ENCODE data around the gene PKDREJ. TPM values are rescaled to one million over a fixed set of nuclear protein-coding genes. Genes with fewer than 3 reads are reported as not detected.
A peak's percentile ranks its signal among the peaks of the same experiment; 100 is the strongest.
"Not testable (repeated sequence)": the region's sequence is repeated elsewhere in the genome, so short reads cannot be mapped to it uniquely, and the experiment has no call there.

PKDREJ gene, protein sequence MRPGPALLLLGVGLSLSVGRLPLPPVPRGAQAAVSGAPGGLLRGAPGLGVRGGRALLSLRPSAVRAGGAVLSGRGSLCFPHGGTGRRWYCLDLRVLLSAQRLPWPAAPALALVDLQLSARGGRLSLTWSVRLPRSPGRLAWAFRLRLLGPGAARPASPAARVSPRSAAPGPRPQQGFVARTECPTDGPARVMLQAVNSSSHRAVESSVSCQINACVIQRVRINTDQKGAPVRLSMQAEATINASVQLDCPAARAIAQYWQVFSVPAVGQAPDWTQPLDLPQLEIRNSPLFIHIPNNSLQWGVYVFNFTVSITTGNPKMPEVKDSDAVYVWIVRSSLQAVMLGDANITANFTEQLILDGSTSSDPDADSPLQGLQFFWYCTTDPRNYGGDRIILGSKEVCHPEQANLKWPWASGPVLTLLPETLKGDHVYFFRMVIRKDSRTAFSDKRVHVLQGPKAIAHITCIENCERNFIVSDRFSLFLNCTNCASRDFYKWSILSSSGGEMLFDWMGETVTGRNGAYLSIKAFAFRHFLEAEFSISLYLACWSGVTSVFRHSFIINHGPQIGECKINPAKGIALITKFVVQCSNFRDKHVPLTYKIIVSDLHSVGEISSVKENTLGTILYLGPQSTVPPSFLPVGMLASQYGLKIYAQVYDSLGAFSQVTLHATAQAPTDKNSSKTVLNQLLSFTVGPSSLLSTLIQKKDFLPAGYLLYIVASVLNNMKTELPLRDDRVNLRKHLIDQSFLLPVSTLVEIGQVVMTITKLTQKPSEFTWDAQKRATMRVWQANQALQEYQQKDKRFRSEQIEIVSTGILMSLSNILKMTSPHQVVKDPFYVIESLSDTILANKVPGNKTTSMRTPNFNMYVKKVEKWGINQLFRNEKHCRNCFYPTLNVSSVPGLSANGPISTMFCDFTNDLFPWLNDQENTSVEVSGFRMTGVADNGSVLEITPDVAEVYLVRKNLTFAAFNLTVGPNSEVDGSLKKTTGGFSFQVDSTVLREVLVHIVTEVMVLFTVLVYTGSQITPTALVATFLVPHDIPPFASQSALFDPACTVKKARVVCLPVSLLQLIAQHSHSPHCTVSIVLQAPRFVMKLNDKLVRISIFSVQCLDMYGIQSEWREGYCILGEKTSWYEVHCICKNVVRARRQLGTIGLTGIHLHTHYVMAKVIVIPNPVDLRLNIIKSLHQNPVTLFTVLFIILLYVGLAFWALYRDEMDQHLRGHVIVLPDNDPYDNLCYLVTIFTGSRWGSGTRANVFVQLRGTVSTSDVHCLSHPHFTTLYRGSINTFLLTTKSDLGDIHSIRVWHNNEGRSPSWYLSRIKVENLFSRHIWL (N-terminal part only)
- under 0.01 TPM in 1 of 2 replicates, not detected in the other for total RNA-seq (2014; rRNA removed; shearing (Covaris generic))

DNA sequence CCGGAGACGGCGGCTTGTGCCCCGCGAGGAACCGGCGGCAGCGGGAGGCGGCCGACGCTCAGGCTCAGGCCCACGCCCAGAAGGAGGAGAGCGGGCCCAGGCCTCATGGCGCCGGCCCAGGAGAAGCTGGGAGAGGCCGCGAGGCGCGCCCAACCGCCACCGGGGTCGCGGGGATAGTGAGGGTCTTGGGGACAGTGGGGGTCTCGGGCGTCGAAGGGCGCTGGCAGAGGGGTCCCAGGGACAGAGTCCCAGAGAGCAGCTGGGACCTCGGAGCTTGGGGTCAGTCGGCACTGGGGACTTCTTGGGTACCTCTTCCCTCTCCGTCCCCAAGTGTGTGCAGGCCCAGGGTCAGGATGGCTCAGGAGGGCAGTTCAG lies at the start of gene PKDREJ:
TSS of gene PKDREJ (minus strand) at position 128 of the 375 bp plus-strand sequence. CDS start at position 107, 21 bp downstream.
- DNase-seq (ENCODE audit: low read depth) = no peak

DNA sequence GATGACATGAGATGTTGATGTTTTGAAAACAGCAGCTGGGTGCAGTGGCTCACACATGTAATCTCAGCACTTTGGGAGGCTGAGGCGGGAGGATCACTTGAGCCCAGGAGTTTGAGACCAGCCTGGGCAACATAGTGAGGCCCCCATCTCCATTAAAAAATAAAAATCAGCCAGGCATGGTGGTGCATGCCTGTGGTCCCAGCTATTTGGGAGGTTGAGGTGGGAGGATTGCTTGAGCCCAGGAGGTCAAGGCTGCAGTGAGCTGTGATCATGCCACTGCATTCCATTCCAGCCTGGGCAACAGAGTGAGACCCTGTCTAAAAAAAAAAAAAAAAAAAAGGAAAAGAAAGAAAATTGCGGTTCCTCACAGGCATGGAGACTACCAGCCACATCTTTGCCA lies 49.7 kb upstream of the PKDREJ start:
- DNase-seq (ENCODE audit: low read depth) = not testable (repeated sequence)

GRCh38 chr22:46312056-46312455 lies 48.9 kb upstream of the PKDREJ start:
- DNase-seq (ENCODE audit: low read depth) = no peak

DNA sequence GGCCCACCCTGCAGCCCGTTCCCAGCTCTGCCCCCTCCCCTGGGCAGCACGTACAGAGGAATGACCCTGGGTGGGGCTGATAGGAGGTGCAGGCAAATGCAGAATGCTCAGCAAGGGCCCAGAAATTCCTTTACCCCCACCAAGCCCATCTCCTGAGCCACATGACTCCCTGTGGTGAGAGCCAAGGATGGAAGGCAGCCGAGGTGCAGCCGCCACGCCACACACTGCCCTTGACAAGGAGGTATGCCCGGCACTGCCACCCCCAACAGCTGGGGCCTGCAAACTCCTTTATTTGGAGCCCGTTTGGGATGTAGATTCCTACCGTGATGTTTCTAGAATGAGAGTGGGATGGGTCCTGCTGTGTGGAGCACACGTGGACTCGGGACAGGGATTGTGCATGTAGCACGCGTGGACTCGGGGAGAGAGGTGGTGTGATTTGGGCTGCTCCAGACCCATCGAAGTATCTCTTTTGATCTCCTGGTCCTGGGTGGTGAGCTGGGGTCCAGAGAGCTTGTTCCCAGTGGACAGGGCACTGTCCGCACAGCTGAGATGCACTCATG lies 46.5 kb upstream of the PKDREJ start:
- DNase-seq (ENCODE audit: low read depth) = no peak

GRCh38 chr22:46308283-46308988 lies 45.3 kb upstream of the PKDREJ start:
- DNase-seq (ENCODE audit: low read depth) = no peak

DNA sequence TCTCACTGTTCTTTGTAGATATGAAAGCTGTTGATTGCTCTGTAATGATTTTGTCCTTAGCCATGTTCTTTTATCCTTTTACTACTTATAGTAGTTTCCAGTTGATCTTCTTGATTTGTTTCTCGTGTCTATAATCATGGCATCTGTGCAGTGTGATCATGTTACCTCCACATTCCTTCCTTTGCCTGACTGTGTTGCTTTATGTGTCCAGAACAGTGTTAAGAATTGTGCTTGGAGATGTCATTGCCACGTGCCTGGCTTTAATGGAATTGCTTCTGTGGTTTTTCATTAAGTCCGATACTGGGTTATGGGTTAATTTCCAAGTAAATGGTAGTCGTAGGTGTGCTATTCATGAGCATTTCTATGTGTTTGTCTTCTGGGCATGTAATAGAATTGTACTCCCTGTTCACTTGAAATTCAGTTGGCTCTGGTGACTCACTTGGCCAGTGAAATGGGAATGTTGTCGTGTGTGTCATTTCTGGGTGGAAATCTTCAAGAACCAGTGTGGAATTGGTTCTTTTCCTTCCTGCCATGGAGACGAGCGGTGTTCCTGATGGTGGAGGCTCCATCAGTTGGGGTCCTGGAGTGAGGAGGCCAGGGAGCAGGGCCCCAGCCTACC lies 40.3 kb upstream of the PKDREJ start:
- DNase-seq (ENCODE audit: low read depth) = peak; percentile 11

DNA sequence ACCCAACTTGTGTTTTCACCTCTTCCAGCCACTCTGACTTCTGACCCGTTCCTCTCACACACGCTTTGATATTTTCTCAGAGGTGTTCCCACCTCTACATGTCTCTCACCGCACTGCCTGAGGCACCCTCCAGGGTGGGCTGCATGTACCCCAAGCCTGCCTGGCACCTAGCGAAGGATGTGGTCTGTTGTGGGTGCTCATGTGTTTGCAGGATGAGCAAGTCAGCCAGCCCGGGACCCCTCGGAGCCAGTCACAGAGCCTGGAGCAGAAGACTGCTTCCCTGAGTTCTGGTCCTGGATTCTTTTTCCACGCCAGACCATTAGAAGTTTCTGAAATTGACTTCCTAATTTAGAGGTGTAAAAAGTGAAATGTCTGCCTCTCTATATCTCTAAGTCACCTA lies 37.3 kb upstream of the PKDREJ start:
- DNase-seq (ENCODE audit: low read depth) = no peak

DNA sequence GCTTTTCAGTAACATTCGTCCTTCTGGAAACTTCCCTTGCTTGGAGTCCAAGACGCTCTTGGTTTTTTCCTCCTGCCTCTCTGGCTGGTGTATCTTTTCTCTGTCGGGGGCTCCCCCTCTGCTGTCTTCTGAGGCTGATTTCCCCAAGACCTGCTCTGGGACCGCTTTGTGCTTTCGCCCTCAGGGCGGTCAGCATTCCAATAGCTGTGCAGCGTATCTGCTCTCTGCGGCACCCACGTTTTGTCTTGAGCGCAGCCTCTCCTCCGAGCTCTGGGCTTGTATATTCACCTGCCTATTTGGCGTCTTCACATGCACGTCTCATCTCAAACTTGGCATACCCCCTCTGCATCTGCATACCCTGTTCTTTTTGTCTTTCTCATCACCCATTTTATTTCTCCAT lies 36.0 kb upstream of the PKDREJ start:
- no peak for DNase-seq (ENCODE audit: low read depth)

GRCh38 chr22:46297151-46297812 lies 34.1 kb upstream of the PKDREJ start:
- DNase-seq (ENCODE audit: low read depth) = peak; percentile 66

- DNase-seq (ENCODE audit: low read depth) = peak; percentile 96
These were observed 33.4 kb upstream of the PKDREJ start, which contains the start of gene GTSE1 for GRCh38 chr22:46296257-46297150. GTSE1 (plus strand) TSS chr22:46296870; CDS start chr22:46297401, 531 bp downstream.

DNA sequence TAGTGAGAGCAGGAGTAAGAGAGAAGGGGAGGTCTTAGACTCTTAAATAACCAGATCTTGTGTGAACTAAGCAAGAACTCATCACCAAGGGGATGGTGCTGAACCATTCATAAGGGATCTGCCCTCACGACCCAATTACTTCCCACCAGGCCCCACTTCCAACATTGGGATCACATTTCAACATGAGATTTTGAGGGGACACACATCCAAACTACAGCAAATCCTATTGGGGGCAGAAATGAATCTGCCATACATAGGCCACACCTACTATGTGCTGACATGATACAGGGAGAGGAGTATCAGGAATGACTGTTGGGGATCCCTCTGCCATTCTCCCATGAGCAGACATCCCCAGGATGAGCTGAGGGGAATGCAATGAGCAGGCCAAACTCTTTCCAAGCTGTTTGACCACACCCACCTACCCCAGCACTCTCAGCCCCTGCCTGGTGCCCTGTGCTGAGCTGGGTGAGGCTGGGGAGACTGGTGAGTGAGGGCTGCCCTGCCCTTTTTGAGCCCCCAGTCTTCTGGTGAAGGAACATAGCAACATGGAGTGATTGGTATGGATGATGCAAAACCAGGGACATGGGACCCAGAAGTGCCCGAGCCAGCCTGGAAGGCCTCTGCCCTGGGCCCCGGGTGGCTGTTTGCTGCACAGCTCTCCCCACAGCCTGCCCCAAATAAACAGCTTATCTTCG lies 32.3 kb upstream of the PKDREJ start:
- peak; percentile 4 for DNase-seq (ENCODE audit: low read depth)

DNA sequence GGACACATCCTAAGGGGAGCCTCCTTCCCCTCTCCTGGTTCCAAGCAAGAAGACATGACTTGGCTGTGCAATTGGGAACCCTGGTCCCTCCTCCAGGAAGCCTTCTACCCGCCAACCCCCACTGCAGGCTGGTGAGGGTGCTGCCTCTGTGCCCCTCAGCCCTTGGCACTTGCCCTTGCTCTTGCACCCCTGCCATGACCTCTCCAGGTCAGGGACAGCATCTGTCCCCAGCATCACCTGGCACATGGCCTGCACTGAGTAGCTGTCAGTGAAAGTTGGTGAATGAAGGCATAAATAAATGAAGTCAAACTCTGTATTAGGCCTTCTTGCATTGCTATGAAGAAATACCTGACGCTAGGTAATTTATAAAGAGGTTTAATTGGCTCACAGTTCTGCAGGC lies 31.6 kb upstream of the PKDREJ start:
- no peak for DNase-seq (ENCODE audit: low read depth)

- no peak for DNase-seq (ENCODE audit: low read depth)
These were observed 30.6 kb upstream of the PKDREJ start for GRCh38 chr22:46293577-46294260.

DNA sequence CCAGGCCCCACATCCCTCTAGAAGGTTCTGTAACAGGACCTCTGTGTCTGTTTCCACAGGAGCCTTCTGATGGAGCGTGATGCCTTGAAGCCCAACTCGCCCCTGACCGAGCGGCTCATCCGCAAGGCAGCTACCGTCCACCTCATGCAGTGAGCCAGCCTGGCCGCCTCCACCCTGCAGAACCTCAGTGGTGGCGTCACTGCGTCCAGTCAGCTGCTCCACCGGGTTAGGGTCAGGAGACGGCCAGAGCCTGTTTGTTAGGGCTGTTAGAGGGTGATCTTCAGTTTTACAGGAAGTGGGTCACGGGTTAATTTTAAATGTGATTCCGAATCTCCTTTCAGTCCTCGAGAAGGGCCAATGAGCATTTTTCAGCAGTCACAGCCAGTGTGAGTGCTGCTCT lies 29.6 kb upstream of the PKDREJ start:
- DNase-seq (ENCODE audit: low read depth) = no peak

GRCh38 chr22:46292173-46292572 lies 29.0 kb upstream of the PKDREJ start:
- no peak for DNase-seq (ENCODE audit: low read depth)

DNA sequence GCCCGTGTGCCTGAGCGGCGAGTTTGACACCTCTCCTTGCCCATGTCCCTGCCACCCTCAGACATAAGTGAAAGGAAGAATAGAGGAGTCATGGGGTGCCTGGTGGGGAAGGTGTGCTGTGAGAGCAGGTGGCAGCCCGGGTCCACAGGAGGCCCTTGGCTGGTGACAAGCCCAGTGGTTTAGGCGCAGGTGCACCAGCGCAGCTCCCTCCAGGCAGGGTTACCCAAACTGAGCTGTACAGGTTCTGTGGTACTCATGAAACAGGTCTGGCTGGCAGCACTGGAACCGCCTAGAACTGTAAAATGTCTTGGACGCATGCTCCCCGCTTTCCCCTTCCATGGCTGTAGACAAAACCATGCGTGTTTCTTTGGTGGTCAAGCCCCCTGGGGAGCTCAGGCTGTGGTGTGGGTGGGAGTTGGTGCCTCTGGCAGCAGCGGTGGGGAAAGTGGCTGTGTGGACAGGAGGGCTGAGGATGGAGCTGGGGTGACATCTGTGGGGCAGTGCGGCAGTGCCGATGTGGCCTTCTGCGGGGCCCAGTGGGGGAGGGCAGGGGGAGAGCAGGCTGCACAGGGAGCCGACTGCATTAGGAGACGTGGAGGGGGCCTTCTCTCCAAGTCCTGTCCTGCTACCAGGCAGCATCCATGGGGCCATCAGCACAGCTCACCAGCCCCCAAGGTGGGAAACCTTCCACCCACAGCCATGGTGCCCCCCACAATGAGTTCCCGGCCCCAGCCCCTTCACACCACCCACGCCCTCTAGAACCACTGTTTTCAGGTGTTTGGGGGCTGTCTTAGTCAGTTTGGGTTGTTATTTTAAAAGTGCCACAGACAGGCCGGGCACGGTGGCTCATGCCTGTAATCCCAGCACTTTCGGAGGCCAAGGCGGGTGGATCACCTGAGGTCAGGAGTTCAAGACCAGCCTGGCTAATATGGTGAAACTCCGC lies 28.0 kb upstream of the PKDREJ start:
- DNase-seq (ENCODE audit: low read depth) = no peak
